Smooth muscle cell of the brain vasculature (primary cell): ENCODE data around the gene BUB1.
"Not testable (repeated sequence)": the region's sequence is repeated elsewhere in the genome, so short reads cannot be mapped to it uniquely, and the experiment has no call there.

Experiments used
- DNase-seq: peaks from one replicate; pipeline ENCODE4 v3.0.0-alpha.2; 2012; ENCODE audit warnings: low read depth, low spot score

BUB1 gene

DNA sequence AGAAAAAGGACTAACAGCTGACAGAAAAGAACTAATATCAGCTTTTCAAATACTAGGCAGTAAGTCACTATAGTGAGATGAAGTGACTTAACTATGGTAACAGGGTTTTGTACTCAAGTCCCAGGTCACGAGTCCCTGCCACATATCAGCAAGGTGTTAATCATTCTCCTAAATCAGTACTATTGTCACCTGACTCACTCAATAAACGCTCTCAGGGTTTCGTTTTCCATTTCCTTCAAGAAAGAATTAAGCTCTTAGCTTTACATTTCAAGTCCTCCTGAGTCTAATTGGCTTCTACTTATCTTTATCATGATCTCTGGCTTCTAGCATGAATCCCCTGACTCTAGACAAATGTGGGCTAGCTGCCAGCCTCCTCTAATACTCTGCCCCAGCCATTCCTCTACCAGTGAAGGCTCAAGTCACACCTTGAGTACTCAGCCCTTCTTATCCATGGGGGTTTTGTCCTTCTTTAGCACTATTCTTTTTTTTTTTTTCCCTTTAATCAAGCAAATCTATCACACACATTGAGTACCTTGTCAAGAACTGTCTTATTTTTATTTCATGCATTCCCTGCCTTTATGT lies 20.0 kb downstream of the BUB1 start:
- DNase-seq = no peak

GRCh38 chr2:110655701-110656100 lies 22.2 kb downstream of the BUB1 start:
- DNase-seq = no peak

- no peak for DNase-seq
Observed at GRCh38 chr2:110653861-110654260, 24.0 kb downstream of the BUB1 start.

GRCh38 chr2:110650346-110650745 lies 27.5 kb downstream of the BUB1 start:
- no peak for DNase-seq

DNA sequence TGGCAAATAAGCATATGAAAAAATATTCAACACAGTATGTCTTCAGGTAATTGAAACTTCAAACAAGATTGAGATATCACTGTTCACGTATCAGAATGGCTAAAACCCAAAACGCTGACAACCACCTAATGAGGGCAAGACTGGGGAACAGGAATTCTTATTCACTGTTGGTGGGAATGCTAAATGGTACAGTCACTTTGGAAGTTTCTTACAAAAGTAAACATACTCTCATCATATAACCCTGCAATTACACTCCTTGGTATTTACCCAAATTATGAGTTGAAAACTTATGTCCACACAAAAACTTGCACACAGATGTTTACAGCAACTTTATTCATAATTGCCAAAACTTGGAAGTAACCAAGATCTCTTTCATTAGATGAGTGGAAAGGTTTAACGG lies 30.1 kb downstream of the BUB1 start:
- DNase-seq = no peak

DNA sequence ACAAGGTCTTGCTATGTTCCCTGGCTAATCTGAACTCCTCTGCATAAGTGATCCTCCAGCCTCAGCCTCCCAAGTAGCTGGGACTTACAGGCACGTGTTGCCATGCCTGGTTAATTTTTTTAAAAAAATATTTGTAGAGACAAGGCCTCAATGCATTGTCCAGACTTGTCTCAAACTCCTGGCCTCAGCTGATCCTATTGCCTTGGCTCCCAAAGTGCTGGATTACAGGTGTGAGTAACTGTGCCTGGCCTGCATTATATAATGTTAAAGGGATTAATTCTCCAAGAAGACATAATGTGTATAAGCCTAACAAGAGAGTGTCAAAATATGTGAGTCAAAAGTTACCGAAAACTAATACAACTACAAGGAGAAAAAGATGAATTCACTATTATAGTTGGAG lies 32.2 kb downstream of the BUB1 start:
- no peak for DNase-seq

DNA sequence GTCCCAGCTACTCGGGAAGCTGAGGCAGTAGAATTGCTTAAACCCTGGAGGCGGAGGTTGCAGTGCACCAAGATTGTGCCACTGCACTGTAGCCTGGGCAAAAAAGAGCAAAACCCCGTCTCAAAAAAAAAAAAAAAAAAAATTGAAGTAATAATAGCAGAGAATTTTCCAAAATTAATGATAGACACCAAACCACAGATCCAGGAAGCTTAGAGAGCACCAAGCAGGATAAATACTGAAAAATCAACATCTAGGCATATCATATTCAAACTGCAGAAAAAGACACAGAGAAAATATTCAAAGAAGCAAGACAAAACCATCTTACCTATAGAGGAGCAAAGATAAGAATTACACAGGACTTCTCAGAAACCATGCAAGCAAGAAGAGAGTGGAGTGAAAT lies 33.5 kb downstream of the BUB1 start:
- DNase-seq = no peak

GRCh38 chr2:110642360-110642759 lies 35.5 kb downstream of the BUB1 start:
- DNase-seq = no peak

- no peak for DNase-seq
Observed at GRCh38 chr2:110639972-110640371, 37.9 kb downstream of the BUB1 start.

GRCh38 chr2:110638952-110639695 lies 38.7 kb downstream of the BUB1 start:
- no peak for DNase-seq

DNA sequence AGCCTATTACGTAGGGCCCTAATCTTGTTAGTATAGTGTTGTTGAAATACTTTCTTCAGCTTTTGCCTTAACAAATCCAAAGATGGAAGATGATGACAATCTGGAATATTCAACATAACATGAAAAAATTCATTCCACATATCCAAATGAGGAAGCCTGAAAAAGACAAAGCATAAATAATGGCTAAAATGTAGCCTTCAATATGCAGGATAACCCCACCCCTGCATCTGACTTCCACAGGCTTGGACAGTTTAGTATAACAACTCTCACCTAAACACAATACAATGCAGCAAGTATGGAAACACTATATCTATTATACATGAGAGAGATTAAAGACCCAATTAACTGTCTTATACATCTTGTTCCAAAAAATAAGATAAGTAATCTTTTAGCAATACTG lies 39.9 kb downstream of the BUB1 start:
- no peak for DNase-seq

DNA sequence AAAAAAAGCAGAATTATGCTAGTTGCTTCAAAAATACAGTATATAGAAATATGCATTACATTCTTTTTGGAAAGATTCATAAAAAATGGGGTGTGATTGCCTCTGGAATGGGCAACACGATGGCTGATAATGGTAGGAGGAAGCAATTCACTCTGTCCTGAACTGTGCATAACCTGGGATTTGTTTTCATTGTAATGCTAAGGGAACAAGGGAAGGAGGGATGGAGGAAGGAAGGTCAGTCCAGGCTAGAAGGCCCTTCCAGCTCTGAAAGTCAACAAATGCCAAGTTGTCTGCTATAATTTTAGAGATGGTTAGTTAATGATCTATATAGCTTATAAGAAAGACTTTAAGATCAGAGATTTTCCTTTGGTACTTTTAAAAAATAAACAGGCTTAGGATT lies 40.8 kb downstream of the BUB1 start:
- DNase-seq = no peak

DNA sequence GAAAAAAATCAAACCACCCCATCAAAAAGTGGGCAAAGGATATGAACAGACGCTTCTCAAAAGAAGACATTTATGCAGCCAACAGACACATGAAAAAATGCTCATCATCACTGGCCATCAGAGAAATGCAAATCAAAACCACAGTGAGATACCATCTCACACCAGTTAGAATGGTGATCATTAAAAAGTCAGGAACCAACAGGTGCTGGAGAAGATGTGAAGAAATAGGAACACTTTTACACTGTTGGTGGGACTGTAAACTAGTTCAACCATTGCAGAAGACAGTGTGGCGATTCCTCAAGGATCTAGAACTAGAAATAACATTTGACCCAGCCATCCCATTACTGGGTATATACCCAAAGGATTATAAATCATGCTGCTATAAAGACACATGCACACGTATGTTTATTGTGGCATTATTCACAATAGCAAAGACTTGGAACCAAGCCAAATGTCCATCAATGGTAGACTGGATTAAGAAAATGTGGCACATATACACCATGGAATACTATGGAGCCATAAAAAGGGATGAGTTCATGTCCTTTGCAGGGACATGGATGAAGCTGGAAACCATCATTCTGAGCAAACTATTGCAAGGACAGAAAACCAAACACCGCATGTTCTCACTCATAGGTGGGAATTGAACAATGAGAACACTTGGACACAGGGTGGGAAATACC lies 41.8 kb downstream of the BUB1 start:
- DNase-seq = not testable (repeated sequence)

GRCh38 chr2:110627348-110627747 lies 50.5 kb downstream of the BUB1 start:
- DNase-seq = not testable (repeated sequence)

- DNase-seq = not testable (repeated sequence)
Observed at GRCh38 chr2:110619326-110619939, 58.4 kb downstream of the BUB1 start.

GRCh38 chr2:110613927-110614326 lies 63.9 kb downstream of the BUB1 start:
- DNase-seq = not testable (repeated sequence)

- DNase-seq = not testable (repeated sequence)
Observed at GRCh38 chr2:110610613-110611250, 67.1 kb downstream of the BUB1 start.

DNA sequence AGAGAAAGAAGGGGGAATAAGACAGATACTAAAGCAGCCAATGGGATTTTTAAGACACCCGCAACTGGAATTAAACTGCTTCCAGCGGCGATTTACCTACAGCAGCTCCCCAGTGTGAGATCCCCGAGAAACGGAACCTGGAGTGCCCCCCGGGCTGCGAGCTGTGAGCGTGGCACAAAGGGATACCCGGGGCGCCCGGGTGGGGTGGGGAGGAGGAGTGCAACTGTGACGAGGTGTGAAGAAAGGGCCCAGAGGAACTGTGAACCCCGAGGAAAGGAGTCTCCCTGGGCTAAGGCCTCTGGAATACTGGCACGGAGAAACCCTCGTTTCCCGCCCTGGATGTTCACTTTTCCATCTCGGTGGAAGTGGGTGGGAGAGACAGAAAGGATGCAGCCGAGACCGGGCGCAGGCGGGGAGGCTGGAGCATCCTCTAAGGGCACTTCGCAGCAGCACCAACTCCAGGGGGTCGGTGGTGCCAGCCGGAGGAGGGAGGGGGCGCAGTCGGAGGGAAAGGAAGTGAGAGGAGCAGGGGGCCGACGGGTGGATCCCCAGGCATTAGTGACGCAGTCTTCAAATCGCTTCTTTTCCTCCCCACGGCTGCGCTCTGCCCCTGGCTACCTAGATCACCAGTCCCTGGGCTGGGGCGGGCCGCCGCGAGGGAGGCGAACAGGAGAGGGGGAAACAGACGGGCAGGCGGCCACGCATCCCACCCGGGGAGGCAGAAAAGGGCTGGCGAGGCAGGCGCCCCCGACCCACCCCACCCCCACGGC lies 67.8 kb downstream of the BUB1 start:
- not testable (repeated sequence) for DNase-seq

GRCh38 chr2:110608788-110609502 lies 68.9 kb downstream of the BUB1 start:
- DNase-seq = not testable (repeated sequence)

DNA sequence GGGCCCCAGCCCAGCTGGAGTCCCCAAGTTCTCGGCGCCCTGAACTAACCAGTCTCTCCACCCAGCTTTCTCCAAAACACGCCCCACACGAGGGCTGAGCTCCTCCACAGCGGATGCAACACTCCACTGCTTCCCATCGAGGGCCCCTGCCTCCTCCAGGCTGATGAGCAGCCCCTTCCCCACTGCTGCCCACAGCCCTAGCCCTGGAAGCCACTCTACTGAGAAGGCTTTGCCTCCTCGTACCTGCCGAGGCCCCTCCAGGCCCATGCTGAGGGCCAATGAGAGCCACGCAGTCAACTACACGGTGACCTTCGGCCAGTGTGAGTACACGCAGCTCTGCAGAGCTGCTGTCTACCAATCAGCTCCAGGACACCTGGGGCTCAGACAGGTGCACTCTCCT lies 72.8 kb downstream of the BUB1 start:
- not testable (repeated sequence) for DNase-seq
